Measurements from ENCODE around the gene LCN1. TPM values are rescaled to one million over a fixed set of nuclear protein-coding genes. Genes with fewer than 3 reads are reported as not detected.

Gene LCN1
- polyA plus RNA-seq = not detected in 3 replicates
- not detected for polyA plus RNA-seq (2011; ENCODE audit: low read depth)
- not detected in 2 replicates for polyA plus RNA-seq (2011; cell fraction: cytosol; rRNA removed)
- not detected in 2 replicates for polyA plus RNA-seq (2011; cell fraction: nucleus; rRNA removed)
- not detected in 2 replicates for polyA plus RNA-seq (2012; ENCODE audit: low replicate concordance)
- not detected in 3 replicates for polyA minus RNA-seq
- polyA minus RNA-seq (2011; cell fraction: cytosol; rRNA and poly(A)+ RNA removed) = not detected
- not detected in 2 replicates for polyA minus RNA-seq (2011; cell fraction: nucleus; rRNA and poly(A)+ RNA removed)

DNA sequence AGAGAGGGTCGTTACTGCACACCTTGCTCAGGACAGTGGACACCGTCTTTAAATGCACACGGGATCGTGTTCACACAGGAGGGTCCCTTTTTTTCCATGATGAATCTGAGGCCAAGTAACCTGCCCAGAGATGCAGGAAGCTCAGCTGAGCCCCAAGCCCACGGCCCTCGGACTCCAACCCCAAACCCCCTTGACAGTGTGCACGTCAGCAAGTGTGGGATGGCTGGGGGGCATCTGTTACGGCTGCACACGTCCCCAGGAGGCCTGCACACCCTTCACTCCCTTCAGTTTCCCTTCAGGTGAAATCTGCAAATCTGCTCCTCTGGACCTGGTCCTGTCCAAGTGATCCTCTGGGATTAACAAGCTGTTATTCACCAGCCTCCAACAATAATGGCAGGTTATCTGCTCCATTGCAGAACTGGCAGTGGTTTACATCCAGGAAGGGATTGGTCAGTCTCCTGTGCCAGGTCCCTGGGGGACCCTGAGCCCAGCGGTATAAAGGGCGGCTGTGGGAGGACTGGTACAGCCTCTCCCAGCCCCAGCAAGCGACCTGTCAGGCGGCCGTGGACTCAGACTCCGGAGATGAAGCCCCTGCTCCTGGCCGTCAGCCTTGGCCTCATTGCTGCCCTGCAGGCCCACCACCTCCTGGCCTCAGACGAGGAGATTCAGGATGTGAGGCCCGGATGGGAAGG lies at the start of gene LCN1:
LCN1 (plus strand) TSS at position 525 of the 692 bp plus-strand sequence; CDS start at position 583, 58 bp downstream.
- H4K20me1 ChIP-seq (ENCODE audit: control insufficient read depth, extremely low read depth, insufficient read depth, low read length) = no peaks in the 10 kb centered on the region
- H3K79me2 ChIP-seq (ENCODE audit: control insufficient read depth, insufficient read depth, low read length) = no peaks in the 10 kb centered on the region
- TF ChIP-seq EZH2 (IDR thresholded peaks at IDR 0.05; ENCODE audit: low read length) (no peak), CTCF (optimal IDR thresholded peaks at IDR 0.05 in 1 of 3, IDR thresholded peaks at IDR 0.05 in 1 of 3, conservative IDR thresholded peaks at IDR 0.05 in 1 of 3; ENCODE audit: extremely low read depth in 1 of 3, insufficient read depth in 2 of 3, low read length in 3 of 3) (no peak)
- no peak within 1 kb of the TSS for H2AFZ ChIP-seq (ENCODE audit: control insufficient read depth, low read length)
- FAIRE-seq (no peak), DNase-seq (ENCODE audit: low read depth, low spot score) (no peak)
- dilution Hi-C loops (cut with MboI; ENCODE audit: extremely low pct_ligation_motif_present, low sequenced_read_pairs) = no loop called here
- H3K9me1 ChIP-seq (ENCODE audit: control insufficient read depth, extremely low read depth, insufficient read depth, low read length) = no peaks in the 10 kb centered on the region
- no peak within 1 kb of the TSS for H3K4me2 ChIP-seq (ENCODE audit: control insufficient read depth, extremely low read depth, insufficient read depth, low read depth, low read length)
- H3K4me1 ChIP-seq (ENCODE audit: control insufficient read depth, extremely low read depth, insufficient read depth, low read length) = peaks cover 2% of the 10 kb centered on the region
- H3K4me3 ChIP-seq (ENCODE audit: control insufficient read depth in 2 of 3, extremely low read depth in 1 of 3, insufficient read depth in 2 of 3, low read depth in 1 of 3, low read length in 3 of 3) = no peak within 1 kb of the TSS
- no peak within 1 kb of the TSS for H3K27ac ChIP-seq (ENCODE audit: control insufficient read depth, insufficient read depth, low read length)
- peaks cover 4% of the 10 kb centered on the region for H3K27me3 ChIP-seq (ENCODE audit: control insufficient read depth, extremely low read depth, insufficient read depth, low read length)
- no peaks in the 10 kb centered on the region for H3K36me3 ChIP-seq (ENCODE audit: control insufficient read depth in 2 of 2, extremely low read depth in 1 of 2, insufficient read depth in 2 of 2, low read length in 2 of 2)
- no peaks in the 10 kb centered on the region for H3K9me3 ChIP-seq (ENCODE audit: control insufficient read depth, low read depth, low read length)
- H3K9ac ChIP-seq (ENCODE audit: control insufficient read depth, extremely low read depth, insufficient read depth, low read length) = no peak within 1 kb of the TSS

- DNase-seq (ENCODE audit: low read depth, low spot score) (no peak), FAIRE-seq (no peak)
- Histone ChIP-seq H3K4me1 (ENCODE audit: control insufficient read depth, extremely low read depth, insufficient read depth, low read length) (peaks cover 16% of the 10 kb centered on the region), H3K27me3 (ENCODE audit: control insufficient read depth, extremely low read depth, insufficient read depth, low read length) (no peaks in the 10 kb centered on the region), H3K4me2 (ENCODE audit: control insufficient read depth, extremely low read depth, insufficient read depth, low read depth, low read length) (no peak overlapping the region), H3K9ac (ENCODE audit: control insufficient read depth, extremely low read depth, insufficient read depth, low read length) (no peak overlapping the region), H3K27ac (ENCODE audit: control insufficient read depth, insufficient read depth, low read length) (no peak overlapping the region), H3K9me3 (ENCODE audit: control insufficient read depth, low read depth, low read length) (no peaks in the 10 kb centered on the region), H3K4me3 (ENCODE audit: control insufficient read depth in 2 of 3, extremely low read depth in 1 of 3, insufficient read depth in 2 of 3, low read depth in 1 of 3, low read length in 3 of 3) (no peak overlapping the region), H4K20me1 (ENCODE audit: control insufficient read depth, extremely low read depth, insufficient read depth, low read length) (no peaks in the 10 kb centered on the region), H2AFZ (ENCODE audit: control insufficient read depth, low read length) (no peak overlapping the region), H3K9me1 (ENCODE audit: control insufficient read depth, extremely low read depth, insufficient read depth, low read length) (no peaks in the 10 kb centered on the region), H3K79me2 (ENCODE audit: control insufficient read depth, insufficient read depth, low read length) (no peaks in the 10 kb centered on the region), H3K36me3 (ENCODE audit: control insufficient read depth in 2 of 2, extremely low read depth in 1 of 2, insufficient read depth in 2 of 2, low read length in 2 of 2) (no peaks in the 10 kb centered on the region)
- dilution Hi-C loops (cut with MboI; ENCODE audit: extremely low pct_ligation_motif_present, low sequenced_read_pairs) = no loop called here
- TF ChIP-seq CTCF (optimal IDR thresholded peaks at IDR 0.05 in 1 of 3, IDR thresholded peaks at IDR 0.05 in 1 of 3, conservative IDR thresholded peaks at IDR 0.05 in 1 of 3; ENCODE audit: extremely low read depth in 1 of 3, insufficient read depth in 2 of 3, low read length in 3 of 3) (no peak), EZH2 (IDR thresholded peaks at IDR 0.05; ENCODE audit: low read length) (no peak)
Observed at GRCh38 chr9:135471791-135472640, 49.2 kb upstream of the LCN1 start.
